ENCODE results near the gene SUPT3H.
"Not testable (repeated sequence)": the region's sequence is repeated elsewhere in the genome, so short reads cannot be mapped to it uniquely, and the experiment has no call there.

The SUPT3H gene

GRCh38 chr6:45054610-45055009 lies 323.1 kb downstream of the SUPT3H start:
- DNase-seq (ENCODE audit: low spot score): no peak

DNA sequence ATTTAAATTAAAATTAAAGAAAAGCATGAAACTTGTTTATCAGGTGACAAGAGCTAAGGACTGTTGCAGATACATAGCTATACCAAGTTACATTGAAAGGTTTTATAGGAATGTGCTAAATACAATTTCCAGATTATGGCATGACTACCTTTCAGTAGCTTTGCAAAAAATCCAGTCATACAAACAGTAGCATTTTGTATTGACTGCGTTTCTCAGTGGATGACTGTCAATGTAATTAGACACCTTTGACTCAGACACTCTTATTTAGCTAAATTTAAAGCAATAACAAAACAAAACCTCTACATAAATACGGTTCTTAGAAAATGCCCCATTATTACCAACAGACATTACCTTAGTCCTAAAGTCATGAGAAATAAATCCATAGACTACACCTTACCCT lies 325.4 kb downstream of the SUPT3H start:
- no peak for DNase-seq (ENCODE audit: low spot score)

GRCh38 chr6:45049188-45049843 lies 328.4 kb downstream of the SUPT3H start:
- no peak for DNase-seq (ENCODE audit: low spot score)

DNA sequence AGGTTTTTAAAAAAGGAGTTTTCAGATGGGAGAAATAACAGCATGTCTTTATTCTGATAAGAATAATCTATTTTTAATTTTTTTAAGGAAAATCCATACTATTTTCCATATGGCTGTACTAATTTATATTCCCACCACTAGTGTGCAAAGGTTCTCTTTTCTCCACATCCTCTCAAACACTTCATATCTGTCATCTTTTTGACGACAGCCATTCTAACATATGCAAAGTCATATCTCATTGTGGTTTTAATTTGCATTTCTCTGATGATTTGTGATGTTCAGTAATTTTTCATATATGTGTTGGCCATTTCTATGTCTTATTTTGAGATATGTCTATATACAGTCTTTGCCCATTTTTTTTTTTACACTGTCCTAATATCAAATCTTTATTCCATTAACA lies 330.2 kb downstream of the SUPT3H start:
- no peak for DNase-seq (ENCODE audit: low spot score)

- DNase-seq (ENCODE audit: low spot score): no peak
Observed at GRCh38 chr6:45045253-45045601, 332.5 kb downstream of the SUPT3H start.

DNA sequence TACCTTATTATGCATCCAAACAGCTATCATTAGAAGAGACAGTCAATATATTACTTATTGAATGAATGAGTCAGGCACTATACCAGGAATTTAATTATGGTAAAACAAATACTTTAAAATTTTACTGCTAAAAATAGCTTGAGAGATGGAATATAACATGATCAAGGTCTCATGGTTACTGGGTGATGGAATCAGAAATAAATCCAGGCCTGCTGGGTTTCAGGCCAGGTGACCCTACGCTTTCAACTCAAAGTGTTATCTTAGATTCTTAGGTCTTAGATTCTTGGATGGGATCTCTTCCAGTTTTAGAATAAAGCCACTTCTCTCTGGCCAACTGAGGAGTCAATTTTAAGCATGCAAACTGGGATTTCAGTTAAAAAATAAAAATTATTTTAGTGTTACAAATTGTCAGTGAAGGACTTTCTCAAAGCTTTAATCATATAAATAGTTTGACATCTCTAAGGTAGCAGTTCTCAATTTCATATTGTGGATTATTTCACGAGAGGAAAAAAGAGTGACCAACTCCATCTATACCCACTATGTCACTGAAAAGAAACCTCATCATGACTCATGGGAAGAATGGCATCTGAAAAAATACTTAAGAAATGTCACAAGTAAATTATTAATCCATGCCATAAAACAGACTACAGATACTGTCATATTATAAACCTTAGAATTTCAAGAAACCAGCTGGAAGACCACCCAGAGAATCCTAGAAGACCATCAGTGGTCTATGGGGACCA lies 333.1 kb downstream of the SUPT3H start:
- DNase-seq (ENCODE audit: low spot score): no peak

GRCh38 chr6:45044086-45044485 lies 333.6 kb downstream of the SUPT3H start:
- DNase-seq (ENCODE audit: low spot score): peak; percentile 20

GRCh38 chr6:45042673-45043072 lies 335.1 kb downstream of the SUPT3H start:
- DNase-seq (ENCODE audit: low spot score): not testable (repeated sequence)

GRCh38 chr6:45038226-45038625 lies 339.5 kb downstream of the SUPT3H start:
- DNase-seq (ENCODE audit: low spot score): no peak

- no peak for DNase-seq (ENCODE audit: low spot score)
Observed at GRCh38 chr6:45036103-45036502, 341.6 kb downstream of the SUPT3H start.

GRCh38 chr6:45032426-45032825 lies 345.3 kb downstream of the SUPT3H start:
- DNase-seq (ENCODE audit: low spot score): no peak

DNA sequence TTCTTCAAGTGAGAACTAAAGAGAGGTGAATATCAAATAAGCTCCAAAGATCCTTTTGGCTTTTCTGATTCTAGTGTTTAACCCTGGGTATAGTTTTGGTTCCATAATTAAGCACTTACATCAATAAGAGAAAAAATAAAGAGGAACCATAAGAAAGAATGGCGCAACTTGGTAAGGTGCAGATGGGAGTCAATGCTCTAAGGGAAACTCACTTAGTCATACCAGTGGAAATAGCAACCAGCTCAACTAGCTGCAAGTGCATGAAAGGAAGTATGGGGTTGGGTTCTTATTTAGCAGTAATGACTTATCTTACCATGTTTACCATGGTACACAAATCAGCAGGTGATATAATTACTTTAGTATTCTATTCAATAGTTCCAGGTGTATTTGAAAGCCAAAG lies 346.1 kb downstream of the SUPT3H start:
- DNase-seq (ENCODE audit: low spot score): no peak

GRCh38 chr6:45027126-45027525 lies 350.6 kb downstream of the SUPT3H start:
- DNase-seq (ENCODE audit: low spot score): no peak

DNA sequence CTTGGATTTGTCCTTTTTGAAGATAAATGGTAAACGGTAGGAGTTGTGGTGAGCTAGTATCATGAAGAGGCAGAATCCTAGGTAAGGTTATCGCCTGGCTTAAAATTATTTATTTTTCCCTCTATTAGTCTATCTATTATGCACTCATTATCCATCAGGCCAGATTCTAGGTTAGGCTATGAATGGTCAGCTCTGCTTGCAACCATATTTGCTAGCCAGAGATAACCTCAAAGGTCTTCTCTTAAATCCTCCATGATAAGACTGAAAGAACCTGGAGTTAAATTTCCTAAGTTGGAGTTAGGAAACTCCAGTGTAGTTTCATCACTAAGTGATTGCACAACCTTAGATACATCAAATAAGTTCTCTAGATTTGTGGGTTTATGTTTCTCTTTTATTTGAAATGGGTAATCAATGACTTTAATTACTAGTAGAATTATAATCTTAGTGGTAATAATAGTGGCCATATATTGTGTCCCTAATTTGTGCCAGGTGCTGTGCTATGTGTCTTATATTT lies 351.7 kb downstream of the SUPT3H start:
- peak; percentile 1 for DNase-seq (ENCODE audit: low spot score)

- no peak for DNase-seq (ENCODE audit: low spot score)
Observed at GRCh38 chr6:45024610-45025009, 353.1 kb downstream of the SUPT3H start.

- DNase-seq (ENCODE audit: low spot score): no peak
Observed at GRCh38 chr6:45021676-45022075, 356.1 kb downstream of the SUPT3H start.

DNA sequence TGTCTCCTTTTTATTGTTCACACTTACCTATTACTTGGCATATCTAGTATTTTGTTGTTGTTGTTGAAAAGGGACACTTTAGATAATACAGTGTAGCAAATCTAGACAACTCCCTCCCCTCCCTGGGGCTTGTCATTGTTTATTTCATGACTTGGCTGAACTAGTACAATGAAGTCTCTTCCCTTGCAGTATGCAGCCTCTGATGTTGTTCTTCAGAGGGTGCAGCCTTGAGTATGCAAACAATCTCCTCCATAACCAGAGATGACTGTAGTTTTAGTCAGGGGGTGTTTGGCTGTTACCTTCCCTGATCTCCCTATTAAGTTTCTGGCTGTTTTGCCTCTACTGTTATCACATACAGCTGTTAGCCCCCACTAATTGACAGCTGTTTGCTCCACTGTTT lies 365.0 kb downstream of the SUPT3H start:
- DNase-seq (ENCODE audit: low spot score): no peak

GRCh38 chr6:45009576-45009975 lies 368.2 kb downstream of the SUPT3H start:
- no peak for DNase-seq (ENCODE audit: low spot score)

DNA sequence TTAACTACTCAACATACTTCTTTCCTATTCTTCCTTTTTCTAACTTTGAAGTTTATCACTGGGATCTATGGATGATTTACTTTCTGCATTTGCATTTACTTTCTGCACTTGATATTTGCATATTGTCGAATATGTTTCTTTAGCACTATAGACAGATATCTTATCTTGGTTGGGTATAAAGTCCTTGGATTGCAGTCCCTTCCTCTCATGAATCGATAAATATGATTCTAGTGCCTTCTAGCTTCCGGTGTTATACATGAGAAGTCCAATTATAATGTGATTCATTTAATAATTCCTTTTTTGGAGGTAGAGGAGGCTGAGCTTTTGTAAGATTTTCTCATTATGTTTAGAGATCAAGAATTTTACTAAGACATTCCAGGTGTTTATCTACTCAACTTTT lies 370.8 kb downstream of the SUPT3H start:
- DNase-seq (ENCODE audit: low spot score): no peak

GRCh38 chr6:45003961-45004360 lies 373.8 kb downstream of the SUPT3H start:
- DNase-seq (ENCODE audit: low spot score): no peak

DNA sequence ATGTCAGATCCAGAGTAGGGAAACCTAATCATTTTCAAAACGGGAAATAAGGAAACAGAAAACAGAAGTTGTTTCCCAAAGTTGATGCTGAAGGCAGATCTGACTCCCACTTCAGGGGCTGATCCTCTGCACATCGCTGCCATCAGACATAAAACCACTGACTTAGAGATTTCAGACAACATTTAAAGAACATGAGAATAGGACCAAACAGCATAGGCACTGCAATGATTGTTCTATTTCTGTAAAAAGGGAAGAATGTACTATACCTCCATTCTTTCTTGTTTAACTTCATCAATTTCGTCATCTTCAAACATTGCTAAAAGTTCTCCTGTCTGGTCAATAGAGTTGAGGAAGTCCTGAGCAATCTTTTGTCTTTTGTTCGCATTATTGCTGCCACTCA lies 374.3 kb downstream of the SUPT3H start:
- DNase-seq (ENCODE audit: low spot score): no peak

GRCh38 chr6:45002390-45003105 lies 375.2 kb downstream of the SUPT3H start:
- DNase-seq (ENCODE audit: low spot score): no peak

GRCh38 chr6:45001663-45002062 lies 376.1 kb downstream of the SUPT3H start:
- no peak for DNase-seq (ENCODE audit: low spot score)
